ENCODE results near the gene PLEKHG5. TPM values are rescaled to one million over a fixed set of nuclear protein-coding genes. Genes with fewer than 3 reads are reported as not detected.

Gene PLEKHG5
- total and polyA plus RNA-seq, 2 donors (not counting 1 experiment from before 2014, with no cell fraction given) = 0.13 to 0.20 TPM

DNA sequence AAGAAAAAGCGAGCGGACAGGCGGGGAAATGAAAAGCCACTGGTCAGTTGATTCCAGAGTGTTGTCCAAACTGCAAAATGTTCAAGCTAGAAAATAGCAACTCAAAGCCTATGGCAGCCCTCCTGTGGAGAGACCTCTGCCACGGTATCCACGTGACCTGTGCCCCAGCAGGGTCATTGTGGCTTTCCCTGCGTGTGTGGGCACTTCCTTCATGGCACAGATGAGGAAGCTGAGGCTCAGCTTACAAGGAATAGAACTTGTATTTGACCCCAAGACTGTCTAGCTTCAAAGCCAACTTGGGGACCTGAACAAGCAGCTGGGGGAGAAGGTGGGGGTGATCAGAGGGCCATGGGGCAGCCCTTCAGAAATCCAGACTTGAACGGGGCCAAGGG, 15.6 kb upstream of the PLEKHG5 start:
- intact Hi-C loops (cut with micrococcal nuclease) = no loop called here
- H3K4me3 Mint-ChIP-seq = no peak overlapping the region
- H3K27me3 Mint-ChIP-seq = peaks cover 10% of the 10 kb centered on the region
- Histone ChIP-seq H3K4me3 (ENCODE audit: control extremely low read depth in 1 of 5, extremely low read depth in 1 of 5, insufficient read depth in 1 of 5, low read depth in 2 of 5, low read length in 4 of 5) (no peak overlapping the region), H3K36me3 (replicated peaks in 1 of 2; ENCODE audit: control extremely low read depth in 1 of 2, control insufficient read depth in 1 of 2, extremely low read depth in 1 of 2, insufficient read depth in 2 of 2, low read length in 1 of 2) (no peaks in the 10 kb centered on the region), H3K27me3 (replicated peaks in 1 of 4; ENCODE audit: control extremely low read depth in 1 of 4, control insufficient read depth in 3 of 4, insufficient read depth in 4 of 4, low read length in 3 of 4) (peaks cover 0 to 5% (median 1%) of the 10 kb centered on the region in 4 experiments), H3K4me2 (replicated peaks; ENCODE audit: low read depth, low read length, poor library complexity, severe bottlenecking) (no peak overlapping the region), H3K79me2 (ENCODE audit: control insufficient read depth, insufficient read depth, low read length) (no peaks in the 10 kb centered on the region), H2AFZ (ENCODE audit: insufficient read depth, low read depth, low read length, poor library complexity, severe bottlenecking) (no peak overlapping the region), H3K27ac (ENCODE audit: low read length in 2 of 2) (no peak overlapping the region), H3K4me1 (ENCODE audit: control insufficient read depth in 2 of 2, insufficient read depth in 2 of 2, low read length in 2 of 2) (peaks cover 0 to 10% of the 10 kb centered on the region in 2 donors), H3K9me3 (ENCODE audit: control extremely low read depth in 1 of 3, control insufficient read depth in 2 of 3, insufficient read depth in 1 of 3, low read length in 2 of 3) (no peaks in the 10 kb centered on the region), H4K20me1 (ENCODE audit: control insufficient read depth, insufficient read depth, low read length, poor library complexity, severe bottlenecking) (no peaks in the 10 kb centered on the region), H3K9ac (ENCODE audit: low read length) (no peak overlapping the region)
- ChIA-PET CTCF (interaction anchor here (1.1 to 1.4 kb wide), 2 partner anchors 17 to 137 kb away, joined by 3 to 4 read pairs; no protein-coding TSS in a partner anchor), POLR2A (no interaction called here)
- no peaks in the 10 kb centered on the region for H3K9me3 Mint-ChIP-seq (ENCODE audit: insufficient read depth)
- no peak overlapping the region for H3K27ac Mint-ChIP-seq
- DNase-seq = no peak
- 58% methylated on average over 7 of the region's 7 CpGs for WGBS (ENCODE audit: insufficient coverage)
- TF ChIP-seq, protein P1, sequence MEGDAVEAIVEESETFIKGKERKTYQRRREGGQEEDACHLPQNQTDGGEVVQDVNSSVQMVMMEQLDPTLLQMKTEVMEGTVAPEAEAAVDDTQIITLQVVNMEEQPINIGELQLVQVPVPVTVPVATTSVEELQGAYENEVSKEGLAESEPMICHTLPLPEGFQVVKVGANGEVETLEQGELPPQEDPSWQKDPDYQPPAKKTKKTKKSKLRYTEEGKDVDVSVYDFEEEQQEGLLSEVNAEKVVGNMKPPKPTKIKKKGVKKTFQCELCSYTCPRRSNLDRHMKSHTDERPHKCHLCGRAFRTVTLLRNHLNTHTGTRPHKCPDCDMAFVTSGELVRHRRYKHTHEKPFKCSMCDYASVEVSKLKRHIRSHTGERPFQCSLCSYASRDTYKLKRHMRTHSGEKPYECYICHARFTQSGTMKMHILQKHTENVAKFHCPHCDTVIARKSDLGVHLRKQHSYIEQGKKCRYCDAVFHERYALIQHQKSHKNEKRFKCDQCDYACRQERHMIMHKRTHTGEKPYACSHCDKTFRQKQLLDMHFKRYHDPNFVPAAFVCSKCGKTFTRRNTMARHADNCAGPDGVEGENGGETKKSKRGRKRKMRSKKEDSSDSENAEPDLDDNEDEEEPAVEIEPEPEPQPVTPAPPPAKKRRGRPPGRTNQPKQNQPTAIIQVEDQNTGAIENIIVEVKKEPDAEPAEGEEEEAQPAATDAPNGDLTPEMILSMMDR (IDR thresholded peaks at IDR 0.05) = no peak
- no peak for TF ChIP-seq EZH2 (IDR thresholded peaks at IDR 0.05; ENCODE audit: borderline replicate concordance, insufficient read depth, low read depth, low read length, poor library complexity, severe bottlenecking)
- H3K4me1 Mint-ChIP-seq = no peaks in the 10 kb centered on the region
- ATAC-seq (ENCODE audit: low read depth) = no peak

DNA sequence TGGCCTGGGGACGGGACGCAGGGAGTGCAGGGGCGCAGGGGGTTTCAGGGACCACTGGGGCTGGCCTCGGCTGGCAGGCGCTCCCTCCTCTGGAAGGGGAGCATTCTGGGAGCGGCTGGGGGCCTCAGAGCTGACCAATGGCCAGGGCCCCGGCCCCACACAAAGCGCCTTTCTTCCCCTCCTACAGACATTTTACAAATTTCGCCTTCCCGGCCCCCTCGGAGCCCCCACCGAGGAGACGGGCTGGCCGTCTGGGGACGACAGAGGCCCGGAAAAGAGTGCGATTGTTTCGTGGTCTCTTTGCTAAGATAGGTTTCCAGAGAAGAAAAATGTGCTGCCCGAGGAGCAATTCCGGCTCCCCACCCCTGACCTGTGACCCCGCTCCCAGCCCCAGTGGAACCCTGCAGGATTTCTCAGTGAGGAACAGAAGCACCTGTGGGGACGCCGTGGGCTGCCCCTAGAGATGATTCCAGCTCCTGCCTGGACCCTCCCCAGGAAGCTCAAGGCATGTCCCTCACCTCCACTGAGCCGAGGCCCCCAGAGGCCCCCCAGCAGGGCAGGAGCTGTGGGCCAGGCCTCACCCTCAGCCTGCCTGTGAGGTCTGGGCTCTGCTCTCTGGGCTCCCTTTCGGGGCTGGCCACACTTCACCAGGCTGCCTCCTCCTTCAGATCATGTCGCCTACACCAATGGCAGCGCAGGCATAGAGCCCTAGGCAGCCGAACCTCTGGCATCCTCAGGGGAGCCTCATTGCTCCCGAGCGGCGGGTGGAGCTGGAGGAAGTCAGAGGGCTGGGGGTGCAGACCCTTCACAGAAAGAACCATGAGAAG, 15.0 kb upstream of the PLEKHG5 start:
- Mint-ChIP-seq H3K4me1 (no peaks in the 10 kb centered on the region), H3K4me3 (no peak overlapping the region), H3K9me3 (ENCODE audit: insufficient read depth) (no peaks in the 10 kb centered on the region), H3K27ac (no peak overlapping the region), H3K27me3 (peaks cover 11% of the 10 kb centered on the region)
- CTCF ChIA-PET = interaction anchor here (1.1 to 1.4 kb wide), 2 partner anchors 16 to 138 kb away, joined by 3 to 4 read pairs; no protein-coding TSS in a partner anchor
- DNase-seq (no peak), ATAC-seq (ENCODE audit: low read depth) (no peak)
- Histone ChIP-seq H3K4me1 (ENCODE audit: control insufficient read depth in 2 of 2, insufficient read depth in 2 of 2, low read length in 2 of 2) (peaks cover 0 to 10% of the 10 kb centered on the region in 2 donors), H3K27ac (ENCODE audit: low read length in 2 of 2) (no peak overlapping the region), H4K20me1 (ENCODE audit: control insufficient read depth, insufficient read depth, low read length, poor library complexity, severe bottlenecking) (no peaks in the 10 kb centered on the region), H3K9me3 (ENCODE audit: control extremely low read depth in 1 of 3, control insufficient read depth in 2 of 3, insufficient read depth in 1 of 3, low read length in 2 of 3) (no peaks in the 10 kb centered on the region), H3K27me3 (replicated peaks in 1 of 4; ENCODE audit: control extremely low read depth in 1 of 4, control insufficient read depth in 3 of 4, insufficient read depth in 4 of 4, low read length in 3 of 4) (peaks cover 0 to 8% (median 1%) of the 10 kb centered on the region in 4 experiments), H3K36me3 (replicated peaks in 1 of 2; ENCODE audit: control extremely low read depth in 1 of 2, control insufficient read depth in 1 of 2, extremely low read depth in 1 of 2, insufficient read depth in 2 of 2, low read length in 1 of 2) (no peaks in the 10 kb centered on the region), H2AFZ (ENCODE audit: insufficient read depth, low read depth, low read length, poor library complexity, severe bottlenecking) (no peak overlapping the region), H3K4me3 (ENCODE audit: control extremely low read depth in 1 of 5, extremely low read depth in 1 of 5, insufficient read depth in 1 of 5, low read depth in 2 of 5, low read length in 4 of 5) (no peak overlapping the region), H3K79me2 (ENCODE audit: control insufficient read depth, insufficient read depth, low read length) (no peaks in the 10 kb centered on the region), H3K9ac (ENCODE audit: low read length) (no peak overlapping the region), H3K4me2 (replicated peaks; ENCODE audit: low read depth, low read length, poor library complexity, severe bottlenecking) (no peak overlapping the region)
- TF ChIP-seq, protein P1 (IDR thresholded peaks at IDR 0.05) = no peak
- no peak for TF ChIP-seq EZH2 (IDR thresholded peaks at IDR 0.05; ENCODE audit: borderline replicate concordance, insufficient read depth, low read depth, low read length, poor library complexity, severe bottlenecking)
- POLR2A ChIA-PET = no interaction called here
- 90% methylated on average over 31 of the region's 31 CpGs for WGBS (ENCODE audit: insufficient coverage)
- intact Hi-C loops (cut with micrococcal nuclease) = no loop called here

Measured in B cell (primary cell).